ENCODE results near the gene MAP3K13. TPM values are rescaled to one million over a fixed set of nuclear protein-coding genes. Genes with fewer than 3 reads are reported as not detected.

Gene MAP3K13
- total and polyA plus RNA-seq, 7 donors, result 2.6 to 7.6 (median 5.0) TPM

DNA sequence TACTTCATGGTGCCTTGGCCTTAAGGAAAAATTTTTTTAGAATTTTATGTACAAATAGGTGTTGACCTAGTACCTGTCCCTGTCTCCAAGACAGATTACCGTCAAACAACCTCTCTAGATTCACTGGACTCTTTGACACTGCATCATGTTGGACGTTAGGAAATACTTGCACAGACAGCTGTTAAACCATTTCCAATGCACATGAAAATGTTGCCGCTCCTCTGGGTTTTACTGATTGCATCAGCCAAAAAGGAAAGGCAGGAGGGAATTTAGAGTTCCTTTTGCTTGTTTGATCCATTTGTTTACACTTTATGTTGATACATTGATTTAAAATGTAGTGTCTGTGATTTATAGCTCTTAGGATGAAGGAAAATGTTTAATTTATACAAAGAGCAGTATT is 121.4 kb downstream of the MAP3K13 start:
- no peaks in the 10 kb centered on the region for H3K9me3 ChIP-seq
- H3K27ac ChIP-seq, result no peak overlapping the region
- DNase-seq (no peak), ATAC-seq (no peak)
- peaks cover 4 to 89% of the 10 kb centered on the region in 2 donors for H3K36me3 ChIP-seq (ENCODE audit: insufficient read depth in 1 of 2, low read depth in 1 of 2)
- H3K4me3 ChIP-seq, result no peak overlapping the region
- intact Hi-C loops (cut with DNase I), result no loop called here
- 48 to 79% (median 64%) methylated on average over 3 of the region's 3 CpGs for WGBS, 3 donors
- no peaks in the 10 kb centered on the region for H3K4me1 ChIP-seq
- TF ChIP-seq, protein P1, sequence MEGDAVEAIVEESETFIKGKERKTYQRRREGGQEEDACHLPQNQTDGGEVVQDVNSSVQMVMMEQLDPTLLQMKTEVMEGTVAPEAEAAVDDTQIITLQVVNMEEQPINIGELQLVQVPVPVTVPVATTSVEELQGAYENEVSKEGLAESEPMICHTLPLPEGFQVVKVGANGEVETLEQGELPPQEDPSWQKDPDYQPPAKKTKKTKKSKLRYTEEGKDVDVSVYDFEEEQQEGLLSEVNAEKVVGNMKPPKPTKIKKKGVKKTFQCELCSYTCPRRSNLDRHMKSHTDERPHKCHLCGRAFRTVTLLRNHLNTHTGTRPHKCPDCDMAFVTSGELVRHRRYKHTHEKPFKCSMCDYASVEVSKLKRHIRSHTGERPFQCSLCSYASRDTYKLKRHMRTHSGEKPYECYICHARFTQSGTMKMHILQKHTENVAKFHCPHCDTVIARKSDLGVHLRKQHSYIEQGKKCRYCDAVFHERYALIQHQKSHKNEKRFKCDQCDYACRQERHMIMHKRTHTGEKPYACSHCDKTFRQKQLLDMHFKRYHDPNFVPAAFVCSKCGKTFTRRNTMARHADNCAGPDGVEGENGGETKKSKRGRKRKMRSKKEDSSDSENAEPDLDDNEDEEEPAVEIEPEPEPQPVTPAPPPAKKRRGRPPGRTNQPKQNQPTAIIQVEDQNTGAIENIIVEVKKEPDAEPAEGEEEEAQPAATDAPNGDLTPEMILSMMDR (IDR thresholded peaks at IDR 0.05), result no peak
- no peaks in the 10 kb centered on the region for H3K27me3 ChIP-seq (ENCODE audit: insufficient read depth in 3 of 3, low read length in 2 of 3)

DNA sequence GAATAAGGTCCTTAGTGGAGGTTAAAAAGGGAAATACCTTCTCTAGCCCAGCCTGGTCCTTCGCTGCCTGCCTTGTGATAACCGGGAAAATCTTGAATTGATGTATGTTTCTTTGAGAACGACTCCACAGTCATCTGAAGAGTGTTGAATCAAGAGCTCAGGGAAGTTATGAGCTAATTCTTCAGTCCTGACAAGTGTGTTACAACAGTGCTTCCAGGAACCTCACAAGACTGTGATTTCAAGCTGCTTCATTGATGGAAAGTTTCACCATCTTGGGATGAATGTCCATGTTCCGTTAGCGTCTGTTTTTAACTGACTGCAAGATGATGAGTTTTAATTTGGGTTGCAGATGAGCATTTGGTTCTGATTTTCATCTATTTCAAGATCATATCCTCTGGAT is 123.5 kb downstream of the MAP3K13 start:
- peaks cover 8 to 91% of the 10 kb centered on the region in 2 donors for H3K36me3 ChIP-seq (ENCODE audit: insufficient read depth in 1 of 2, low read depth in 1 of 2)
- TF ChIP-seq, protein P1 (IDR thresholded peaks at IDR 0.05), result no peak
- 95 to 99% (median 96%) methylated on average over 5 of the region's 5 CpGs for WGBS, 3 donors

DNA sequence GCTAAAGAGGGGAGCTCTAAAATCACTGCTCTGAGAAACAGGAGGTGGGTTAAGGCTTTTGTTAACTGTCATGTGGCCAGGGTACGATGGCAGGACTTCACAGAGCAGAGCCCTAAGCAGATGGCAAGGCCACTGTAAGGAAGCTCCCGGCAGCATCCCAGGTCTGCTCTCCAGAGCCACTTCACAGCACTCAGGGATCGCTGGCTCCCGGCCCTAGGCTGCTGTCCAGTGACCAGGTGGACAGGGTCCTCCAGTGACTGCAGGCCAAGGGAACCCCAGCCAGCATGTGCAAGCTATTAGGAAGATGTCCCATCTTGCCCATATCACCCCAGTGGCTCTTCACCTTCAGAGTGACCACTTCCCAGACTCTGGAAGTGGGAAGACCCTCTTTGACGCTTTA is 125.5 kb downstream of the MAP3K13 start:
- intact Hi-C loops (cut with DNase I), result no loop called here
- DNase-seq (no peak), ATAC-seq (no peak)
- no peaks in the 10 kb centered on the region for H3K27me3 ChIP-seq (ENCODE audit: insufficient read depth in 3 of 3, low read length in 2 of 3)
- H3K4me1 ChIP-seq, result no peaks in the 10 kb centered on the region
- 87 to 97% (median 91%) methylated on average over 5 of the region's 5 CpGs for WGBS, 3 donors
- H3K27ac ChIP-seq, result no peak overlapping the region
- no peak overlapping the region for H3K4me3 ChIP-seq
- H3K9me3 ChIP-seq, result no peaks in the 10 kb centered on the region
- peaks cover 6 to 91% of the 10 kb centered on the region in 2 donors for H3K36me3 ChIP-seq (ENCODE audit: insufficient read depth in 1 of 2, low read depth in 1 of 2)
- TF ChIP-seq, protein P1 (IDR thresholded peaks at IDR 0.05), result no peak

More for the DNA sequence above, 123.5 kb downstream of the MAP3K13 start:
- Histone ChIP-seq H3K4me3 (no peak overlapping the region), H3K4me1 (no peaks in the 10 kb centered on the region), H3K27ac (no peak overlapping the region), H3K27me3 (ENCODE audit: insufficient read depth in 3 of 3, low read length in 2 of 3) (no peaks in the 10 kb centered on the region), H3K9me3 (no peaks in the 10 kb centered on the region)
- intact Hi-C loops (cut with DNase I), result no loop called here
- no peak for ATAC-seq
- no peak for DNase-seq

DNA sequence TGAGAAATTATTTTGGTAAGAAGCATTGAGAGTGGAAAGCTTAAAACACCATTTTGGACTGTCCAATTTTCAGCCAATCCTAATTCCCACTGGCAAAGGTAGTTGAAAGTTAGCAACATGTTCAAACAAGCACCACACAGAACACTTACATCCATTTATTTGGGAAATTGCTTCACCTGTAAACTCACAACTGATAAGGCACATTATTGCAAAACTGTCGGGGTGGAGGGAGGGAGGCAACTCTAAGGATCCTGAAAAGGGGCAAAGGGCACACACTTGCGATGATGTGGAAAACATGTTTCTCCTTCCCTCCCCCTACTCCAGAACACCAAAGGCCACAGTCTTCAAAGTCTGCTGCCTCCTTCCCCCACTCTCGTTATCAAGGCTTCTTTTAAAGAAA is 126.5 kb downstream of the MAP3K13 start:
- TF ChIP-seq, protein P1 (IDR thresholded peaks at IDR 0.05), result no peak
- Histone ChIP-seq H3K4me3 (no peak overlapping the region), H3K27ac (no peak overlapping the region), H3K27me3 (ENCODE audit: insufficient read depth in 3 of 3, low read length in 2 of 3) (no peaks in the 10 kb centered on the region), H3K9me3 (no peaks in the 10 kb centered on the region), H3K4me1 (no peaks in the 10 kb centered on the region), H3K36me3 (ENCODE audit: insufficient read depth in 1 of 2, low read depth in 1 of 2) (peaks cover 6 to 99% of the 10 kb centered on the region in 2 donors)
- DNase-seq (no peak), ATAC-seq (no peak)
- intact Hi-C loops (cut with DNase I), result no loop called here
- 82 to 91% (median 88%) methylated on average over 3 of the region's 3 CpGs for WGBS, 3 donors

DNA sequence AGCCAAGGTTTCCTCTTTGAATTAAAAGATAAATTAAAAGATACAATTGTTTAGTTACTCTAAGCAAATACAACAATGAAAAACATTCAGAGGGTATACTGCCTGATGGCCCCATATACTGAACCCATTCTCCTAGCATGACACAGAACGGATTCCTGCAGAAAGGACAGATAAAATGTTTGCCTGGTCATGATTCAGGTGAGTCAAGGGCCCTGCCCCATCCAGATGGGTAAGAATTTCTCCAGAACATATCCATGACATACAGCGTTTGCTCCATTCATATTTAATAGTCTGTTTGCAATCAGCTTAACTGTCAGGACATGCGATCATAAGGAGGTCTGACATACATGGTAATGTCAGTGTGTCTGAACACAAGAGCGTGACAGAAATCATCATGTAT is 127.3 kb downstream of the MAP3K13 start:
- no peaks in the 10 kb centered on the region for H3K27me3 ChIP-seq (ENCODE audit: insufficient read depth in 3 of 3, low read length in 2 of 3)
- intact Hi-C loops (cut with DNase I), result no loop called here

More for the DNA sequence above, 127.3 kb downstream of the MAP3K13 start:
- H3K4me1 ChIP-seq, result no peaks in the 10 kb centered on the region
- ATAC-seq (no peak), DNase-seq (no peak)
- 91 to 93% (median 93%) methylated on average over 4 of the region's 4 CpGs for WGBS, 3 donors
- no peak overlapping the region for H3K27ac ChIP-seq
- peaks cover 6 to 99% of the 10 kb centered on the region in 2 donors for H3K36me3 ChIP-seq (ENCODE audit: insufficient read depth in 1 of 2, low read depth in 1 of 2)
- TF ChIP-seq, protein P1 (IDR thresholded peaks at IDR 0.05), result no peak
- no peaks in the 10 kb centered on the region for H3K9me3 ChIP-seq
- no peak overlapping the region for H3K4me3 ChIP-seq

All from psoas muscle (tissue), 8 donors.